Stomach (tissue), 4 donors: ENCODE data around the gene DNAH10.

Source experiments
- POLR2A ChIP-seq, 4 donors: fragments of 450-650 bp; IDR thresholded peaks; one replicate each; pipeline ENCODE4 v1.6.1; 2016; ENCODE audit warnings: antibody characterized with exemption in 4 of 4, control low read depth in 2 of 4, mild to moderate bottlenecking in 1 of 4, moderate library complexity in 1 of 4
- TF ChIP-seq, protein P1 (sequence below), 7 experiments: fragments of 450-650 bp in 4 of 7; fragments of 200-600 bp in 3 of 7; sonication (generic) in 3 of 7; IDR thresholded peaks; one replicate each; pipeline ENCODE4 v1.5.1; 2016 to 2019; ENCODE audit warnings: antibody characterized with exemption in 7 of 7, control low read depth in 2 of 7, mild to moderate bottlenecking in 1 of 7

DNA sequence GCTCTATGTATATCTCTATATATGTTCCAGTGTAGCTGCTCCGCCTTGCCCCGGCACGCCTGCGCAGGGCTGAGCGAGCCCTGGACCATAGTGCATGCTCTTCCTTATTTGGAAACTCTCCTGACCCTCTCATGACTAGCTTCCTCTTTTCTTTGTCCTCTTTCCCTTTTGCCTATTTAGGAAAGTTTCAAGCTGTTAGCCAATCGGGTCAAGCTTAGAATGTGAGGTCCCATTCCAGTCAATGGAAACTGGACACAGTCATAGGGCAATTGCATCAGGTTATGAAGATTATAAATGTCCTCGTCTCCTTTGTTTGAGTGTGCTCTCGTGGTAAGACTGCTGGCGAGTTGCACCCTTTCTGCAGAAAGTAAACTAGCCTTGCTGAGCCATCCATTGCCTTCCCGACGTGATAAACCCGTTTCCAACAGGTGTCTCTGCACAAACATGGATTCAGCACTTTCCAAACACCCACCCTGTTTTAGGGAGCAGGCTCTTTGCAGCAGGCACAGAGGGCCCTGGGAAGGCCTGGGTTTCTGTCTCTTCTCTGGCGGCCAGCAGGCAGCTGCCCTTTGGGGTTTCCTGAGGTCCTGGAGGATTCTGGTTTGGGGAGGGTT lies 179.6 kb downstream of the DNAH10 start:
- TF ChIP-seq, protein P1, sequence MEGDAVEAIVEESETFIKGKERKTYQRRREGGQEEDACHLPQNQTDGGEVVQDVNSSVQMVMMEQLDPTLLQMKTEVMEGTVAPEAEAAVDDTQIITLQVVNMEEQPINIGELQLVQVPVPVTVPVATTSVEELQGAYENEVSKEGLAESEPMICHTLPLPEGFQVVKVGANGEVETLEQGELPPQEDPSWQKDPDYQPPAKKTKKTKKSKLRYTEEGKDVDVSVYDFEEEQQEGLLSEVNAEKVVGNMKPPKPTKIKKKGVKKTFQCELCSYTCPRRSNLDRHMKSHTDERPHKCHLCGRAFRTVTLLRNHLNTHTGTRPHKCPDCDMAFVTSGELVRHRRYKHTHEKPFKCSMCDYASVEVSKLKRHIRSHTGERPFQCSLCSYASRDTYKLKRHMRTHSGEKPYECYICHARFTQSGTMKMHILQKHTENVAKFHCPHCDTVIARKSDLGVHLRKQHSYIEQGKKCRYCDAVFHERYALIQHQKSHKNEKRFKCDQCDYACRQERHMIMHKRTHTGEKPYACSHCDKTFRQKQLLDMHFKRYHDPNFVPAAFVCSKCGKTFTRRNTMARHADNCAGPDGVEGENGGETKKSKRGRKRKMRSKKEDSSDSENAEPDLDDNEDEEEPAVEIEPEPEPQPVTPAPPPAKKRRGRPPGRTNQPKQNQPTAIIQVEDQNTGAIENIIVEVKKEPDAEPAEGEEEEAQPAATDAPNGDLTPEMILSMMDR (IDR thresholded peaks at IDR 0.05): no peak
- TF ChIP-seq POLR2A (IDR thresholded peaks at IDR 0.05): no peak
